ENCODE data around the gene NRARP. TPM values are rescaled to one million over a fixed set of nuclear protein-coding genes. Genes with fewer than 3 reads are reported as not detected.

The NRARP gene
- total and polyA plus RNA-seq, 2 of the 8 experiments (the other 6 are each of a cell fraction or from before 2014, with no cell fraction given): 32.5 to 37.2 TPM

DNA sequence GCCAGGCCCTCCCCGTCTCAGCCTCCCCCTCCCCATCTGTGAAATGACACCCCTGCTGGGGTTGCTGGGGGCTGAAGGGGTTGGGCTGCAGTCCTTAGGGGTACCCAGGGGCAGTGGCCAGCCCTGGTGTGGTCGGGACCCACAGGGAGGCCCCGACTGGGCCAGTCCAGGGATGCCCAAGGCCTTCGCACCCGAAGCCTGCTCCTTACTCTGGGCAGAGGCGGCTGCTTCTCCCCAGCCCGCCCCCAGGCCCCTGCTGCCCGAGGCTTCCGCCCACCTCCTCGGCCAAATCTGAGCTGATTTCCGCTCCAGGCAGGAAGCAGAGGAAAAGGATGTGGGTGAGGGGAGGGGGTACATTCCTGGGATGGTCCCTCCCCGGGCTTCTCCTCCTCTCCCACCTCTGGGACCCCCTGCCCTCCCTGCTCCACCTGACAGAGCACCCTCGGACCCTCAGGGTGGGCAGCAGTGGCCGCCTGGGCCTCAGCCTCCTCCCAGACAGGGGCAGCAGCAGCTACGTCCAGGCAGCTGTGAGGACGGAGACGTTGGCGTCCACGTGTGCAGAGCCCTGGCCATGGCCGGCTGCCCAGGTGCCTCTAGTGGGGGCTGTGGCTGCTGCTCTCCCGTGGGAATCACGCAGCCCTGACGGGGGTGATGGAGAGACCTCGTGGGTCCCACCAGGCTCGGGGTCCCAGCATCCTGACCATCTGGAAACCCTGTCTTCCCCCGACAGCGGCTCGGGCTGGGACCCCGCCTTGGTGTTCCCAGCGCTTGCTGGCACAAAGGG lies 4.2 kb upstream of the NRARP start (continued):
- no peak for TF ChIP-seq CTBP2 (IDR thresholded peaks at IDR 0.05; ENCODE audit: borderline replicate concordance, insufficient read depth, insufficient read length, low read length)
- TF ChIP-seq KDM5A (IDR thresholded peaks at IDR 0.05; ENCODE audit: low read length): no peak
